ENCODE data around the gene NLGN1. TPM values are rescaled to one million over a fixed set of nuclear protein-coding genes. Genes with fewer than 3 reads are reported as not detected.

Gene NLGN1
- total RNA-seq (2011; cell fraction: chromatin; rRNA removed; ENCODE audit: low replicate concordance), result 0.81 and 0.88 TPM in 2 replicates
- total RNA-seq (2011; cell fraction: nucleolus; rRNA removed), result 0.26 TPM in 1 of 2 replicates, not detected in the other
- 0.84 TPM in 1 of 2 replicates, not detected in the other for total RNA-seq (2011; cell fraction: nucleoplasm; rRNA removed)
- total RNA-seq (2014; rRNA removed) (under 0.01 TPM in 1 of 2 replicates, not detected in the other), total RNA-seq (2014; rRNA removed; fragmentation: Illumina TruSeq; extraction: Trizol) (not detected in 2 replicates), total RNA-seq (2015; rRNA removed; fragmentation: Illumina TruSeq; extraction: Trizol) (not detected in 2 replicates), total RNA-seq (2021) (not detected in 2 replicates), polyA plus RNA-seq (2011; rRNA removed) (0.01 TPM in 1 of 2 replicates, not detected in the other), polyA plus RNA-seq (2014; fragmentation: Illumina TruSeq; extraction: Trizol) (not detected in 2 replicates), polyA plus RNA-seq (2014; fragmentation: Nextera tagmentation; extraction: Ambion mirVana) (not detected), polyA plus RNA-seq (2014; rRNA removed) (not detected in 2 replicates), polyA minus RNA-seq (2011; rRNA and poly(A)+ RNA removed) (0.18 TPM in 1 of 2 replicates, not detected in the other), Bru-seq, nascent RNA (percentile 8 among the genes with signal in this experiment), BruChase-seq, experiment 1, labeled RNA remaining after a 2-hour chase (percentile 7 among the genes with signal in this experiment), BruChase-seq, experiment 2, labeled RNA remaining after a 6-hour chase (percentile 7 among the genes with signal in this experiment)
- polyA plus RNA-seq (2011; cell fraction: cytosol; rRNA removed), result not detected in 2 replicates
- polyA plus RNA-seq (2011; cell fraction: nucleus; rRNA removed), result not detected in 2 replicates
- polyA plus RNA-seq (2012), result 0.01 and 0.04 TPM in 2 replicates
- polyA minus RNA-seq (2011; cell fraction: cytosol; rRNA and poly(A)+ RNA removed), result not detected in 2 replicates
- polyA minus RNA-seq (2011; cell fraction: nucleus; rRNA and poly(A)+ RNA removed), result 0.40 TPM in 1 of 2 replicates, not detected in the other
- long read RNA-seq, experiment 1, result 0 reads
- long read RNA-seq, experiment 2, partial matches to known transcripts, result 0 of 1 reads
- long read RNA-seq, experiment 2, other reads (novel, unspliced or antisense), result 1 of 1 reads
- long read RNA-seq, experiment 3, result 0 reads

- peak; percentile 40; the same call in 1 of the 3 replicates for ATAC-seq
- TF ChIP-seq RAD21 (CRISPR knock-in tag; conservative IDR thresholded peaks at IDR 0.05 in 1 of 2, IDR thresholded peaks at IDR 0.05 in 1 of 2) (no peak), ZBTB17 (CRISPR knock-in tag; IDR thresholded peaks at IDR 0.05) (peak; percentile 67; the same call in 1 of the 2 replicates)
- Histone ChIP-seq H3K4me2 (ENCODE audit: insufficient read depth, low read length) (no peak within 1 kb of the TSS), H3K27me3 (ENCODE audit: control insufficient read depth in 2 of 2, insufficient read depth in 2 of 2, low read length in 2 of 2) (no peaks in the 10 kb centered on the region), H2AFZ (ENCODE audit: low read depth, low read length) (no peak within 1 kb of the TSS), H3K27ac (ENCODE audit: extremely low read depth, low read depth, low read length) (no peak within 1 kb of the TSS), H3K36me3 (ENCODE audit: control insufficient read depth, insufficient read depth, low read length) (no peaks in the 10 kb centered on the region), H3K4me1 (replicated peaks in 1 of 2; ENCODE audit: control insufficient read depth in 2 of 2, insufficient read depth in 2 of 2, low read length in 2 of 2) (peaks cover 0 to 8% of the 10 kb centered on the region in 2 experiments; a peak in 2 of 5 replicates), H3K4me3 (no peak within 1 kb of the TSS), H4K20me1 (replicated peaks; ENCODE audit: control insufficient read depth, insufficient read depth, low read length) (no peaks in the 10 kb centered on the region), H3K79me2 (ENCODE audit: control insufficient read depth, insufficient read depth, low read length) (no peaks in the 10 kb centered on the region), H3K9ac (ENCODE audit: insufficient read depth in 1 of 2, low read depth in 2 of 2, low read length in 2 of 2) (no peak within 1 kb of the TSS), H3K9me3 (replicated peaks; ENCODE audit: control insufficient read depth, insufficient read depth, low read depth, low read length) (no peaks in the 10 kb centered on the region), H3K9me1 (ENCODE audit: control insufficient read depth, insufficient read depth, low read length) (no peaks in the 10 kb centered on the region)
- ChIA-PET POLR2A (no interaction called here), CTCF (ENCODE audit: low intra/inter-chr PET ratio) (no interaction called here)
- FAIRE-seq, result no peak
- in situ Hi-C loops (cut with MboI) (no loop called here), intact Hi-C loops (cut with micrococcal nuclease) (no loop called here)
- peak in 1 of 4 experiments; percentile 1 for DNase-seq (ENCODE audit: extremely low read depth in 1 of 4, low spot score in 3 of 4)
- WGBS (ENCODE audit: insufficient coverage, low coverage, missing lambda C conversion rate), result 16% methylated on average over 40 of the region's 70 CpGs
- no TSS peak for BruUV-seq (replicated peaks)
Measured at GRCh38 chr3:173397161-173398110, at the start of gene NLGN1. Gene NLGN1, plus strand, starts transcription at chr3:173397744.
